ENCODE results near the gene TPR.

TPR gene

DNA sequence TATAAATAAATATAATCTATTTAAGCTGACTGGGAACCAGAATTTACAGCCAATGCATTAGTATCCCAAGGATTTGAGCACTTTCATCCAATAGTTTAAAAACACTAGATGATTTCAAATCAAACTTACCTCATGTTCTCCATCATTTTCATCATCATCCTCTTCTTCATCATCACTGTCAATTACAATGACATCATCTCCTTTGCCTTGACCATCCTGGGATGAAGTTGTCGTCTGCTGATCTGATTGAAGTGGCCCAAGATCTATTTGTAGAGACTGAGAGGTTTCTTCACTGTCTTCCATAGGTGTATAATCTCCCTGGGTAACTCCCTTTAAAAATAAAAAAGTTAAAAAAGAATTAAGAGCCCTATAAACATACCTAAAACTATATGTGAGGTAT lies 47.7 kb downstream of the TPR start:
- no peak for DNase-seq (ENCODE audit: low read depth in 2 of 2)

GRCh38 chr1:186326009-186326408 lies 49.0 kb downstream of the TPR start:
- no peak for DNase-seq (ENCODE audit: low read depth in 2 of 2)

DNA sequence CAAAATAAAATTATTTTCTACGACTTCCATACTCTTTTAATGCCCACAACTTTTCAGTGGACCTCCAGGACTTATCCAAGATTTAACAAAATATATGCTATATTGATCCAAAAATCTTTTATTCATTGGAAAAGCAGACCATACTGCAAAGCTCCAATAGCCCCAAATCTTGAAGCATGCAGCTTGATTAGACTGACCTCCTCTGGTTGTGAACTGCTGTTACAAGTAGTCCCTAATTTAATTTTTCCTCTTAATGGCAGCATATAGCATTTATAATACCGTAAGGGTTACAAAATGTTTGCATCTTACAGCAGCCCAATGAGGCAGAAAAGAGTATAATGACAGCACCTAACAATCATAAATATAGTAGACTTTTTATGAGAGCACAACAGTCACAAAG lies 49.8 kb downstream of the TPR start:
- DNase-seq (ENCODE audit: low read depth in 2 of 2), result no peak

GRCh38 chr1:186323865-186324264 lies 51.2 kb downstream of the TPR start:
- no peak for DNase-seq (ENCODE audit: low read depth in 2 of 2)

GRCh38 chr1:186315570-186315969 lies 59.5 kb downstream of the TPR start:
- DNase-seq (ENCODE audit: low read depth in 2 of 2), result no peak

DNA sequence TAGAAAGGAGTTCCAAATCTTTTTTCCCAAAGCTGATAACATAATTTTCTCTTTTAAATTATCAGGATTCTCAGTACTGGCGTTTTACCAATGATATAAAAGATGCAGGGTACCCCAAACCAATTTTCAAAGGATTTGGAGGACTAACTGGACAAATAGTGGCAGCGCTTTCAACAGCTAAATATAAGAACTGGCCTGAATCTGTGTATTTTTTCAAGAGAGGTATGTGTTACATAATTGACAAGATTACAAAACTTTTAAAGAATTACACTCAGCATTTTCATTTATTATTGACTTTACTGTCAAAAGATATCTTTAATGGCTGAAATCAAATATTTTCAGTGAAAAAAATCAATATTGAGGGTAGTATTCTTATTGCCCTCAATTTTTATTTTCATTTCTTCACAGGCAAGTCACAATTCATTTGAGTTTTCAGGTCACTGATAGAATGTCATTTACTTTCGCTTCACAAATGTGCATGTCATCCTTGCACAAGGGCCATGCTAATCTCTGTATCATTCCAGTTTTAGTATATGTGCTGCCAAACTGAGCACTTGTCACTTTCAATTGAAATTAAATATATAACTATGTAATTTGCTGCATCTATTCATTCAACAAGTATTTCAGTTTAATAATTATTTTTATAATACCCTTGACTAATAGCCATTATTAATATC lies 63.5 kb downstream of the TPR start:
- DNase-seq (ENCODE audit: low read depth in 2 of 2), result no peak

DNA sequence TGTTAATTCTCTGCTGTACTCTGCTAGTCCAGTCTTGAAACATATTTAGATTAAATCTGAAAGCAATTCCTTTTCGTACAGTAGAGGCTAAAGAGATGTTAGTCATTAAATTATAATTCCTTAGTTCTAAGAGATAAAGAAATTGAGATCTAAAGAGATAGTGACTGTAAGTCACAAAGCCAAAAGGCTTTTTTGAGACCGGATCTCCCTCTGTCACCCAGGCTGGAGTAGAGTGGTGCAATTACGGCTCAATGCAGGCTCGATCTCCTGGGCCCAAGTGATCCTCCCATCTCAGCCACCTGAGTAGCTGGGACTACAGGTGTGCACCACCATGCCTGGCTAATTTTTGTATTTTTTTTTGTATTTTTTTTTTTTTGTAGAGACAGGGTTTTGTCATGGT lies 64.7 kb downstream of the TPR start:
- no peak for DNase-seq (ENCODE audit: low read depth in 2 of 2)

DNA sequence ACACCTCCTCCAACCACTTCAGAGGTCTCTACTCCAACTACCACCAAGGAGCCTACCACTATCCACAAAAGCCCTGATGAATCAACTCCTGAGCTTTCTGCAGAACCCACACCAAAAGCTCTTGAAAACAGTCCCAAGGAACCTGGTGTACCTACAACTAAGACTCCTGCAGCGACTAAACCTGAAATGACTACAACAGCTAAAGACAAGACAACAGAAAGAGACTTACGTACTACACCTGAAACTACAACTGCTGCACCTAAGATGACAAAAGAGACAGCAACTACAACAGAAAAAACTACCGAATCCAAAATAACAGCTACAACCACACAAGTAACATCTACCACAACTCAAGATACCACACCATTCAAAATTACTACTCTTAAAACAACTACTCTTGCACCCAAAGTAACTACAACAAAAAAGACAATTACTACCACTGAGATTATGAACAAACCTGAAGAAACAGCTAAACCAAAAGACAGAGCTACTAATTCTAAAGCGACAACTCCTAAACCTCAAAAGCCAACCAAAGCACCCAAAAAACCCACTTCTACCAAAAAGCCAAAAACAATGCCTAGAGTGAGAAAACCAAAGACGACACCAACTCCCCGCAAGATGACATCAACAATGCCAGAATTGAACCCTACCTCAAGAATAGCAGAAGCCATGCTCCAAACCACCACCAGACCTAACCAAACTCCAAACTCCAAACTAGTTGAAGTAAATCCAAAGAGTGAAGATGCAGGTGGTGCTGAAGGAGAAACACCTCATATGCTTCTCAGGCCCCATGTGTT lies 66.6 kb downstream of the TPR start:
- no peak for DNase-seq (ENCODE audit: low read depth in 2 of 2)

DNA sequence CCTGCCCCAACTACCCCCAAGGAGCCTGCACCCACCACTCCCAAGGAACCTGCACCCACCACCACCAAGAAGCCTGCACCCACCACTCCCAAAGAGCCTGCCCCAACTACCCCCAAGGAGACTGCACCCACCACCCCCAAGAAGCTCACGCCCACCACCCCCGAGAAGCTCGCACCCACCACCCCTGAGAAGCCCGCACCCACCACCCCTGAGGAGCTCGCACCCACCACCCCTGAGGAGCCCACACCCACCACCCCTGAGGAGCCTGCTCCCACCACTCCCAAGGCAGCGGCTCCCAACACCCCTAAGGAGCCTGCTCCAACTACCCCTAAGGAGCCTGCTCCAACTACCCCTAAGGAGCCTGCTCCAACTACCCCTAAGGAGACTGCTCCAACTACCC lies 67.6 kb downstream of the TPR start:
- no peak for DNase-seq (ENCODE audit: low read depth in 2 of 2)

DNA sequence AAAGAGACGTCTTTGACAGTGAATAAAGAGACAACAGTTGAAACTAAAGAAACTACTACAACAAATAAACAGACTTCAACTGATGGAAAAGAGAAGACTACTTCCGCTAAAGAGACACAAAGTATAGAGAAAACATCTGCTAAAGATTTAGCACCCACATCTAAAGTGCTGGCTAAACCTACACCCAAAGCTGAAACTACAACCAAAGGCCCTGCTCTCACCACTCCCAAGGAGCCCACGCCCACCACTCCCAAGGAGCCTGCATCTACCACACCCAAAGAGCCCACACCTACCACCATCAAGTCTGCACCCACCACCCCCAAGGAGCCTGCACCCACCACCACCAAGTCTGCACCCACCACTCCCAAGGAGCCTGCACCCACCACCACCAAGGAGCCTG lies 68.5 kb downstream of the TPR start:
- no peak for DNase-seq (ENCODE audit: low read depth in 2 of 2)

DNA sequence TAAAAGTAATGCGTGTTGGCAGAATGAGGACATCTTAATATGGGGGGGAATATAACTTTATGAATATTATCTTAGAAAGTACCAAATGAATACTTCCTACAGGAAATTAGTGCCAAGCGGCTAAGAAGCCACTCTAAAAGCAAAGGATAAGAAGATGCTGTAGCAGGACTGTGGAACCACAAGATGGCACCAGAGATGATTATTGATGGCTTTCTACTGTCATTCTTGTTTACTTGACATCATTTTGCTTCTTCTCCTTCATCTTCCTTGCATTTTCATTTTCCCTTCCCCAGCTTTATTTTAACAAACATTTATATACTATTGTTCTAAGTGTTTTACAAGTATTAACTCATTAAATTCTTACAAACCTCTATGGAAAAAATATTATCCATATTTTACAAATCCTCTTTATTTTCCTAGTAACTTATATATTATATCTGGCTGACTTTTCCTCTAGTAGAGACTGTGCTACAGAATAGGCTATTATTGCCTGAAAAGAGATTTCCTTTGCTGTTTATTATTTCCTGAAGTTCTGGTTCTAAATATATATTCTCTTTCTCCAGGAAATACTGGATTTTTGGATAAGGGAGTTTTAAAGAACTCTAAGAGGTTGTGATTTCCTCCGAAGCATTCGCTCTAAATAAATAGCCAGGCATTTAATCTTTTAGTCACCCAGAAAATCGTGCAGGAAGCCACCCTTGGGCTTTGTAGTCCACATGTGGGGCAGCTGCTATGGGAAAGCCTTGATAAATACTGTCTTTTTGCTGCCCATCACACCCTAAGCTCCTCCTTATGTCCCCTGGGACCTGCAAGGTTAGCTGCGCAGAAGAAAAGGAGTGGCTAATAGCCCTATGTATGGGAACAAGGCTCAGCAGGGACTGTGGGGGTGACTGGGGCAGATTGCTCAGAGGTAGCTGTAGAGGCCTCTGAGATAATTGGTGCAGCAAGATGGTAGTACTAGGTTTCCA lies 69.8 kb downstream of the TPR start:
- DNase-seq (ENCODE audit: low read depth in 2 of 2), result no peak

DNA sequence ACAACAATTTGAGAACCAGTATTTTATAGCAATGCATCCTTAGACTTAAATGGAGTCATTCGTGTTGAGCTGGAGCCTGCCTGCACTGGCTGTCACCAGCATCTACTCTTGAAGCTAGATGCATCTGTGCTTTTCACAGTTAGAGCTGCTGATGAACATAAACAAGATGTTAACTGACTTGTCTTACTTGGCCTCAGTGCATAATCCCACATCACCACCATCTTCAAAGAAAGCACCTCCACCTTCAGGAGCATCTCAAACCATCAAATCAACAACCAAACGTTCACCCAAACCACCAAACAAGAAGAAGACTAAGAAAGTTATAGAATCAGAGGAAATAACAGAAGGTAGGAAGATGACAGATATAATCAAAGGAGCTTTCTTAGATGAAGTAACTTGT lies 71.1 kb downstream of the TPR start:
- no peak for DNase-seq (ENCODE audit: low read depth in 2 of 2)

DNA sequence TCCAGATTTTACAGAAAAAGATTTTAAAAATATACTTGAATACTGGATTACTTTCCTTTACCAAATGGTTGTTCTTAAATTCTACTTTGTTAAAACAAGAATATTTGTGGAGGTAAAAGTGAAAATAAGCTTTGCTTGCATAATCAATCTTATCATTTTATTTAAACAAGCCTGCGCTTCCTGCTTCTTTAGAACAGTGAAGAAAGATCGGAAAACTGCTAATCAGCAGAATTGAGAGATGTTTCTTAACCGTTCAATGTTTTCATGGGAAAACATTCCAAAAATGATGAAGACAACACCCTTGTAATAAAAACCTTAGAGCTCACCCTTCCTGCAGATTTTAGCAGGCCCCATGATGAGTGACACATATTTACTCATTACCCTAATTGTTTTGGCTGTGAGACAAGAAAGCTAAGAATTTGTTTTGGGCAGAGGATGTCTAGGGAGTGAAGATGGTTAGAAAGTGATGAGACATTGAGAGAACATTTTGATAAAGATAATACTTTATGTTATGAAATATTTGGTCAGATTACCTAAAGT lies 72.6 kb downstream of the TPR start:
- DNase-seq (ENCODE audit: low read depth in 2 of 2), result no peak

DNA sequence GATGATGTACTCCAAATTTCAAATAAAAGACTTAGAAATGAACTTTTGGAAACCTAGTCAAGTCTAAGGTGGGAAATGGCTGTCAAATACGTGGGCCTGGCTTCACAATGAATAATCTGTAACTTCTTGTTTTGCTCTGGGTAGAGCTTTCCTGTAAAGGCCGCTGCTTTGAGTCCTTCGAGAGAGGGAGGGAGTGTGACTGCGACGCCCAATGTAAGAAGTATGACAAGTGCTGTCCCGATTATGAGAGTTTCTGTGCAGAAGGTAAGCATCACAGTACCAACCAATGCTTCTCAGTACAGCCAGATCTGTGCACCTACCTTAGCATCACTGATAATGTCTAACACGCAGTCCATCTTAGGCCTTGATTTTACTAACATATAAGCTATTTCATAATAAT lies 73.6 kb downstream of the TPR start:
- DNase-seq (ENCODE audit: low read depth in 2 of 2), result no peak

- DNase-seq (ENCODE audit: low read depth in 2 of 2), result no peak
Measured at GRCh38 chr1:186300056-186300455, 75.0 kb downstream of the TPR start.

- DNase-seq (ENCODE audit: low read depth in 2 of 2), result no peak
Measured at GRCh38 chr1:186299570-186299969, 75.5 kb downstream of the TPR start.

DNA sequence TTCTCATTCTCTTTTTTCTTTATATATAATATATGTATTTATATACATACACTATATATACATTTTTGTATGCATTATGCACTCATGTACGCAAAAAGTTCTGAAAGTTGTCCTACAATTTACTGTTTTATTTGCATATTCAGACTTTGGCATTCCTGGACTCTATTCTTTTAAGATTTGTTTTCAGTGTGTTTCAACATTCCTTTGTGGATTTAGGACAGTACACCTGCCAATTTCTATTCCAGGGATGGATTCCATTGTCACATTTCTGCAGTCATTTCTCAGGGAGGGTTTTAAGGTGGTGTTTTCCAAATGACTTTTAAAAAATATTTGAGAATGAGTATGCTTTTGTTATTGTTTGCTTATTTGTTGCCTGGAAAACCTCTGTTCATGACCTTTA lies 76.2 kb downstream of the TPR start:
- DNase-seq (ENCODE audit: low read depth in 2 of 2), result no peak

DNA sequence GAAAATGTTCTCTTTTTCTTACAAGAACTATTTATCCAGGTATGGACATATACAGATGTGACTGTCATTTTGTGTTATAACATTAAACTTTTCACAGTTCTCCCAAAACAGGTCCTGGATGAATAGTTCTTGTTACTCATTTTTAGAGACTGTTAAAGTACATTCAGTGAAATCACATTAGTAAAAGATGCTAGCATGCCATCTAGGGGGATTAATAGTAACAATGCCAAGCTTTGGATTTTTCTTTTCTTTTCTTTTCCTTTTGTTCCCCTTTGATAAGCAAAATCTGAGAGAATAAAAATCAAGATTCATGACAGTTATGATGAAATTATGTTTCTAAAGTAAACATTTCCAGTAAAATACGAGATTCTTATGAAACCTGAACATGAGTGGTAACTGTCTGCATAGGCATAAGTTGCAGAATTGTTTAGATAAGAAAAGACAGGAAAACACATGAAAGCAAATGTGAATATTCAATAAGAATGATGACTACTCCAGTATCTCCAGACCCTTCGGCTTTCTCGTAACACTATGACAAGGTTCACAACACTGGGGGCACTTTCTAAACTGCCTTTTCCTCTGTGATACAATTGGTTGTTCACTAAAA lies 77.5 kb downstream of the TPR start:
- DNase-seq (ENCODE audit: low read depth in 2 of 2), result no peak

DNA sequence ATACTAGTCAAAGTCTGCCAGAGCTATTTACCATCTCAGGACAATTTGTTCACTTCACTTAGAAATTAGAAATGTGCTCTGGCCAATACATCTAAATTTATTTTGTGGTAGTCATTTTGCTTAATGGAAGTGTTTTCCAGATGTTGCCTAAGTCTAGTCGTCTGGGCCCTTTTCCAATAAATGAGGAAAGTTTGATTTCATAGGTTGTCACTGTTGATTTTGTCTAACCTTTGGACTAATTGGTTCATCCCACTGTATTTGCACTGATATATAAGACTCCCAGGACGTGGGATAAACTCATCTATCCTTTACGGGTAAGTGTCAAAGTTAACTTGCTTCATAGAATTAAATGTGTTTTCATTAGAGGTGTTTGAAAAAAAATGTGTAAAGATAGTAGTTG lies 79.1 kb downstream of the TPR start, which contains the start of gene PRG4:
TSS of gene PRG4 (plus strand) at position 300 of the 400 bp plus-strand sequence.
- no peak for DNase-seq (ENCODE audit: low read depth in 2 of 2)

DNA sequence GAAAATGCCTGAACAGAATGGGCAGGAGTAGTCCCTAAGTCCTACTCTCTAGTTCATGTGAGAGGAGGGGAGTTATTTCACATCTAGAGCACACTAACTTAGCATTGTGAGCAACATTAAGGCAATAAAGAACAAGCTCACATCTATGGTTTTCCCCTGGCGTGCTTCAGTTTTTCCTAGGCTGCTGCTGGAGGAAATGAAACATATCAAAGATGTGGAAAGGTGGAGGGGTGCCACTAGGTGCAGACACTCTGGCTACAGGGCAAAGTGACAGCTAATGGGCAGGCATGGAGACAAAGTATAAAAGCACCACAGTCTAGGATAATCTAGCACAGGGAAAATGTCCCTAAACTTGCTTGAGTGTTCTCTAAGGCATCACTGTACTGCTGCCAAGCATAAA lies 82.2 kb downstream of the TPR start:
- no peak for DNase-seq (ENCODE audit: low read depth in 2 of 2)

DNA sequence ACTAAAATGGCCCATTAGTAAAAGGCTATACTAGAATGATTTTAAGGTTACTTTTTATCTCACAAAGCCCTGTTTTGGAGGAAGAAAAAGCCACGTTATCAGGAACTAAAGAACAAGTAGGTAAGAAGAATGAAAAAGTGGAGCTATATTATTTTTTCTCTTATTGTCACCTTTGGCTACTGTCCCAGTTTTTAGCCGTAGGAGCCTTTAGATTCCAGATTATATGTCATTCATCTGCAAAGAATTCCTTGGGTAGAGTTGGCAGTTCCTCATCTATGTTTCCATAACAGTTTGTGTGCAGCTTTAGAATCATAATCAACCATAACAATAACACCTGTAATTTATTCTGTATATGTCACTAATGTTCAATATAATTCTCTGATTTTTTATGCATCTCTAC lies 83.8 kb downstream of the TPR start:
- DNase-seq (ENCODE audit: low read depth in 2 of 2), result no peak
